Astrocyte of the spinal cord (primary cell): Measurements from ENCODE around the gene AFDN.

Experiments
- DNase-seq: peaks from one replicate; pipeline ENCODE4 v3.0.0; 2011; ENCODE audit warnings: low read depth, low spot score
- H3K4me3 ChIP-seq: 2 replicates; pipeline ENCODE4 v1.5.1; 2011; ENCODE audit warnings: low read depth, mild to moderate bottlenecking, low read length, moderate library complexity
- in situ Hi-C: cut with HindIII; loops from 2 replicates; pipeline ENCODE4 v1.10.0; 2017; ENCODE audit warnings: low sequenced_read_pairs
- TF ChIP-seq, protein P1 (sequence below): IDR thresholded peaks from 2 replicates; pipeline ENCODE4 v1.5.1; 2012; ENCODE audit warnings: low read depth, mild to moderate bottlenecking, low read length, inconsistent platforms

Gene AFDN

DNA sequence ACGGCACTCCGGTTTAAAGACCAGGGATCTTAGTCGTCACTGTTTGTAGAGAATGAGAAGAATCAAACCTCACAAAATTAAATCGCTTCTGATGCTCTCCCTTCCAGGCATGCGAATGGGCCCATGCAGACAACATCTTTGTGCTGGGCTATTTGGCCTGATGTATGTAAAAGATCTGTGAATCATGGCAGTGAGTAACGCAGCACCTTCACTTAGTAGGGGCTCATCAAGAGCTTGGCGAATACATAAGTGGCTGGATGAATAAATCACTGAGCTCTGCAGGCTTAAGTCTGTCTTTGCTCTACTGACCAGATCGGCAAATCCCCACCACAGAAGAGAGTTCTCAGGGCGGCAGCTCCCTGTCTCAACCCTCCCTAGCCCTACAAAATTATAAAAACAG is 44.8 kb upstream of the AFDN start:
- TF ChIP-seq, protein P1, sequence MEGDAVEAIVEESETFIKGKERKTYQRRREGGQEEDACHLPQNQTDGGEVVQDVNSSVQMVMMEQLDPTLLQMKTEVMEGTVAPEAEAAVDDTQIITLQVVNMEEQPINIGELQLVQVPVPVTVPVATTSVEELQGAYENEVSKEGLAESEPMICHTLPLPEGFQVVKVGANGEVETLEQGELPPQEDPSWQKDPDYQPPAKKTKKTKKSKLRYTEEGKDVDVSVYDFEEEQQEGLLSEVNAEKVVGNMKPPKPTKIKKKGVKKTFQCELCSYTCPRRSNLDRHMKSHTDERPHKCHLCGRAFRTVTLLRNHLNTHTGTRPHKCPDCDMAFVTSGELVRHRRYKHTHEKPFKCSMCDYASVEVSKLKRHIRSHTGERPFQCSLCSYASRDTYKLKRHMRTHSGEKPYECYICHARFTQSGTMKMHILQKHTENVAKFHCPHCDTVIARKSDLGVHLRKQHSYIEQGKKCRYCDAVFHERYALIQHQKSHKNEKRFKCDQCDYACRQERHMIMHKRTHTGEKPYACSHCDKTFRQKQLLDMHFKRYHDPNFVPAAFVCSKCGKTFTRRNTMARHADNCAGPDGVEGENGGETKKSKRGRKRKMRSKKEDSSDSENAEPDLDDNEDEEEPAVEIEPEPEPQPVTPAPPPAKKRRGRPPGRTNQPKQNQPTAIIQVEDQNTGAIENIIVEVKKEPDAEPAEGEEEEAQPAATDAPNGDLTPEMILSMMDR, result no peak
- no peak overlapping the region for H3K4me3 ChIP-seq
- DNase-seq, result no peak
- in situ Hi-C loops, result no loop called here

GRCh38 chr6:167782698-167783517 is 43.8 kb upstream of the AFDN start:
- TF ChIP-seq, protein P1, result no peak
- H3K4me3 ChIP-seq, result no peak overlapping the region
- no peak for DNase-seq
- in situ Hi-C loops, result no loop called here

DNA sequence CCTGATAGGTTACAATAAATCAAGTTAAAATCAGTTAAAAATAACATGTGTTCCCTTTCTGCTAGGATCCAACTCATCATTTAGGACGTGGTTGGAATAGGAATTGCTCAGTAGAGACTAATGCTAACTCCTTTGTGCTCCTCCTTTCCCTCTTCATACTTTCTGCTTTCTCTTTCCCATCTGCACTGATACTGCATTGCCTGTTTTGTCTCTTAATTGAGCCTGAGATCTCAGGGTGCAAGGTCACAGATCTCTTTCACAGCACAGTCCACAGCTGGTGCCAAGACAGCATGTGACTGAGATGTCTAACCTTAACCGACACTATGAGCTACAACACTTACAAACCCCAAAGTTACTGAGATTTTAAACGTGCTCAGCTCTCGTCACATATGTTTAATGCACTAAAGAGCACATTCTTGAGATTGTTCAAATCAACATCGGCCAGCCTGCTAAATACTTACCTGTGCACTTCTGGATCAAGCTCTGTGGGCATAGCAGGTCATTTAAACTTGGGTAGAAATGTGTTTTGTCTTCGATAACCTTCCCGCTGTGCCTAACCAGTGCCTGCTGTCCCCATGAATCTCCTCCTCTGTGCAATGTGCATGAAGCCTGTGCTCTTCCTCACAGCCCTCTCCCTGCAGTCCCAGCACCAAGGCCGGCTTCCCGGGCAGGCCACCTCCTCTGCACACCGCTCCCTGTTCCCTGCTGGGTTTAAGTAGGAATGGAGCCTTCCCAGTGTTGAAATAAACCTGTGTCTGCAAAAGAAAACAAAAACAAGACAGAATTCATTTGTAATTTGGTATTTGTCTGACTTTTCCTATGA is 39.6 kb upstream of the AFDN start:
- in situ Hi-C loops, result no loop called here
- H3K4me3 ChIP-seq, result no peak overlapping the region
- TF ChIP-seq, protein P1, result no peak
- no peak for DNase-seq

DNA sequence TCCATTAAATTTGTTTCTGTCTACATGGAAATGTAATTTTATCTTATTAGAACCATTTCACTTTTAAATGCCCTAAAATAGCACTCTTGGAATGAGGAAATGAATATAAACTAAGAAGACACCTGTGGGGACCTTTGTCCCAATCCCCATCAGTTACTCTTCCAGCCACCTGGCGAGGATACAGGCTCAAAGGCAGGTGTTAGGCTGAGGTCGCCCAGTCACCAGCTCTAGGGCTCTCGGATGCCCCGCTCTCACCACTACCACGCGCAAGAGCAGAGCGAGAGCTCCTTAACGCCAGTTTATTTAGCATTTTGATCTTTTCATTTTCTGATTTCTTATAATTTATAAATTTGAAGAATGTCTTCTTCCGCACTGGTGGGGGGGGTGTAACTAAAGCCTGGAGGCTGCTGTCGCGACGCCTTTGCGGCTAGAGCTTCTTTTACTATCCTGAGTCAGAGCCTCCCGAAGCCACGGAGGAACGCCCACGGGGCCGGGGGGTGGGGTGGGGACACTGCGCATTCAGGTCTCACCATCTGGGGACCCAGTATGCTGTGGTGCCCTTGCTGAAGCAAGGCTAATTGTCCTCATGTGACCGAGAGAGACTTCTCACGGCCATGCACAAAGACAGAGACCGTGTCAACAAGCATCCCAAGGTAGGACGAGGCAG is 38.7 kb upstream of the AFDN start:
- TF ChIP-seq, protein P1, result no peak
- no peak overlapping the region for H3K4me3 ChIP-seq
- DNase-seq, result no peak
- in situ Hi-C loops, result no loop called here

DNA sequence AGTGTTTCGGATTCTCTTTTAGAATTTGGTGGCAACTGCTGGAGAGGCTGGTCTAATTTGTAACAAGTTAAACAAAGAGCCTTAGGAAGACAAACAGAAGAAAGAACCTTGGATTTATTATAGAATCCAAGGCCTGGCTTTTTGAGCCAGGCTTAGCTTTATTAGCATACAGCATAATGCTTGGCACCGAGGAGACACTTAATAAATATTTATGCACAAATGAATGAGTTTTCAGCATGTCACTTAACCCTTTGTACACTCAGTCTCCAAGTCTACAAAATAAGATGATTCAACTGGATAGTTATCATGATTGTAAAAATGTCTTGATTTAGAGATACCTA is 38.2 kb upstream of the AFDN start:
- in situ Hi-C loops, result no loop called here
- TF ChIP-seq, protein P1, result no peak
- H3K4me3 ChIP-seq, result no peak overlapping the region
- DNase-seq, result no peak

DNA sequence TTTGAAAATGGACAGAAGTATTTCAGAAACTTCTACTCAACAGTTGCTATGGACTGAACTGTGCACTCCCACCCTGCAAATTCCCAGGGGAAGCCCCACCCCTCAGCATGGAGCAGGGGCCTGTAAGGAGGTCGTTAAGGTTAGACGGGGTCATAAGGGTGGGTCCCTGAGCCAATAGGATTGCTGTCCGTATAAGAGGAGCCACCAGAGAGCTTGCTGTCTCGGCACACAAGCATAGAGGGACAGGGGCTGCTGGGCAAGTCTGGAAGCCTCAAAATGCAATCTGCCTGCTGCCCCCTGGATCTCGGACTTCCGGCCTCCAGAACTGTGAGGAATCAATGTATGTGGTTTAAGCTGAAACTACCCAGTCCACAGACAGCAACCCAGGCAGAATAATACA is 37.4 kb upstream of the AFDN start:
- H3K4me3 ChIP-seq, result no peak overlapping the region
- DNase-seq, result no peak
- in situ Hi-C loops, result no loop called here
- TF ChIP-seq, protein P1, result no peak
